Choroid plexus epithelial cell (primary cell): ENCODE data around the gene ENTHD1.
"Not testable (repeated sequence)": the region's sequence is repeated elsewhere in the genome, so short reads cannot be mapped to it uniquely, and the experiment has no call there.

Experiments
- DNase-seq: peaks from one replicate; pipeline ENCODE4 v3.0.0-alpha.2; 2010; ENCODE audit warnings: low read depth
- H3K4me3 ChIP-seq: 2 replicates; pipeline ENCODE4 v1.5.1; 2011; ENCODE audit warnings: low read depth, mild to moderate bottlenecking, control low read depth, low read length, moderate library complexity
- CTCF ChIP-seq: conservative IDR thresholded peaks from 2 replicates; pipeline ENCODE4 v1.5.1; 2011; ENCODE audit warnings: low read depth, mild to moderate bottlenecking, control low read depth, inconsistent platforms, low read length, moderate library complexity

Gene ENTHD1

GRCh38 chr22:39734866-39735265 is 158.7 kb downstream of the ENTHD1 start:
- DNase-seq, result no peak
- no peak for TF ChIP-seq CTCF
- H3K4me3 ChIP-seq, result no peak overlapping the region

- DNase-seq, H3K4me3 ChIP-seq: not testable (repeated sequence)
Measured at GRCh38 chr22:39734046-39734445, 159.5 kb downstream of the ENTHD1 start.

GRCh38 chr22:39733191-39733590 is 160.4 kb downstream of the ENTHD1 start:
- H3K4me3 ChIP-seq, result no peak overlapping the region
- DNase-seq, result no peak
- no peak for TF ChIP-seq CTCF

DNA sequence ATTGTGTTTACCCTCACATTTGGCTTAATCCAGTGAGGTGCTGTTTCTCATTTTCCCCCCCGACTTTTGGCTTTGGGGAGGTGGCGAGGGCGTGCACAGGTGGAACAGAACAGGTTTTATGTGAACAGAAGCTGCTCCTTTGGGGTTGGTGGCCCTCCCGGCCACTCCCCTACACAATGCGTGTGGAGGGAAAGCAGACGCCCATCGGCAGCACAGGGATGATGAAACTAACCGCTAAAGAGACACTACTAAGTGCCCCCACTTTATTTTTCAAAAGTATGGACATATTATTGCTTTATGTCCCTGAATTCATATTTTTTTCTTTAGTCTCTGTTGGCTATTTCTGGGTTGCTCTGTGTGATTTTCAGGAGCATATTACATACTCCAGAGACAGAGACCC is 160.9 kb downstream of the ENTHD1 start:
- H3K4me3 ChIP-seq, result no peak overlapping the region
- no peak for DNase-seq
- no peak for TF ChIP-seq CTCF

- TF ChIP-seq CTCF, result no peak
- DNase-seq, result no peak
- H3K4me3 ChIP-seq, result no peak overlapping the region
Measured at GRCh38 chr22:39731881-39732555, 161.5 kb downstream of the ENTHD1 start.

- TF ChIP-seq CTCF, result no peak
- no peak for DNase-seq
- no peak overlapping the region for H3K4me3 ChIP-seq
Measured at GRCh38 chr22:39731481-39731880, 162.1 kb downstream of the ENTHD1 start.

DNA sequence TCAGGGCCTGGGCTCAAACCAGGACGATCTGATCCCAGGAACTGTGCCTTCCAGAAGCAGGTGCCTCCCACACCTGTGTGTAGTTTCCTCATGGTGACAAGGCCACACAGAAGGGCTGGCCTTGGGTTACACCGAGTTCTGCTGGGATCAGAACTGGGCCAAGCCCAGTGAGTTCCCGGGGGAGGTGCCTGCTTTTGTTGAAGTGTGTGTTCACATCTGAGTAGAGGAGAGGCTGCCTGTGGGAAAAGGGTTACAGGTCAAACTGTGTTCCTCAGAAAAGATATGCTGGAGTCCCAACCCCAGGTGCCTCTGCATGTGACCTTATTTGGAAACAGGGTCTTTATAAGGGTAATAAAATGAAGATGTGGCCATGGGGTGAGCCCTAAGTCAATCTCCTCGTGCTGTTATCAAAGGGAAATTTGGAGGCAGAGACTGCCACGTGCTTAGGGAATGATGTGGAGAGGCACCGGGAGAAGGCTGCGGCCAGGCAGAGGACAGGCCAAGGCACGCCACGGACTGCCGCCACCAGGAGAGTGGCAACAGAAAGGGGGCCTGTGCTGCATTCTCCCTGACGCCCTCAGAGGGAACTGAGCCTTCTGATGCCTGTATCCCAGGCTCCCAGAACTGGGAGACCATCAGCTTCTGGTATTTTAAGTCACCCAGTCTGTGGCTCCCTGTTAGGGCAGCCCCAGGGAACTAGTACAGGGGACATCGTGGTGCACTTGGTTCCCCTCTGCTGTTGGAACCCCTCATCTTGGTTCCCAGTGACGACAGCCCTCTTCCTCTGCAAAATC is 164.2 kb downstream of the ENTHD1 start:
- TF ChIP-seq CTCF, result no peak
- DNase-seq, result no peak
- no peak overlapping the region for H3K4me3 ChIP-seq
